Stimulated activated effector memory CD8-positive, alpha-beta T cell treated with anti-CD3 and anti-CD28 coated beads, Interleukin-12 subunit alpha, Interleukin-12 subunit beta, amount 100 ng/mL, for 72 hours (primary cell): ENCODE data around the gene SLC20A1.

Experiments used
- ATAC-seq: fragments of 150-1000 bp; cut with Tn5 transposase; 2 replicates; pipeline ENCODE4 v1.10.0; 2021
- DNase-seq, 2 donors: peaks; one replicate each; pipeline ENCODE4 v3.0.0; 2021 to 2022; ENCODE audit warnings: low spot score in 2 of 2
- H3K27ac Mint-ChIP-seq: one replicate; pipeline ENCODE4 v1.8.0; 2022; ENCODE audit warnings: mild to moderate bottlenecking, mixed read lengths
- H3K36me3 Mint-ChIP-seq: one replicate; pipeline ENCODE4 v1.8.0; 2022; ENCODE audit warnings: mild to moderate bottlenecking, mixed read lengths
- H3K4me1 Mint-ChIP-seq: one replicate; pipeline ENCODE4 v1.8.0; 2022; ENCODE audit warnings: mixed read lengths
- H3K4me3 Mint-ChIP-seq: one replicate; pipeline ENCODE4 v1.8.0; 2022; ENCODE audit warnings: mild to moderate bottlenecking, mixed read lengths
- H3K9me3 Mint-ChIP-seq: one replicate; pipeline ENCODE4 v1.8.0; 2022; ENCODE audit warnings: mixed read lengths

Gene SLC20A1

GRCh38 chr2:112679484-112679883 is 33.7 kb downstream of the SLC20A1 start:
- no peak overlapping the region for H3K4me3 Mint-ChIP-seq
- peaks cover 8% of the 10 kb centered on the region for H3K4me1 Mint-ChIP-seq
- no peak for DNase-seq
- H3K27ac Mint-ChIP-seq: no peak overlapping the region
- ATAC-seq: no peak
- H3K36me3 Mint-ChIP-seq: no peaks in the 10 kb centered on the region
- H3K9me3 Mint-ChIP-seq: no peaks in the 10 kb centered on the region

- Mint-ChIP-seq H3K9me3 (no peaks in the 10 kb centered on the region), H3K4me3 (no peak overlapping the region), H3K36me3 (no peaks in the 10 kb centered on the region), H3K27ac (no peak overlapping the region), H3K4me1 (peaks cover 16% of the 10 kb centered on the region)
- no peak for DNase-seq
- ATAC-seq: no peak
These were observed 34.9 kb downstream of the SLC20A1 start for GRCh38 chr2:112680666-112681101.

- Mint-ChIP-seq H3K27ac (no peak overlapping the region), H3K4me1 (peaks cover 16% of the 10 kb centered on the region), H3K4me3 (no peak overlapping the region), H3K9me3 (no peaks in the 10 kb centered on the region), H3K36me3 (no peaks in the 10 kb centered on the region)
- DNase-seq: no peak
- no peak for ATAC-seq
These were observed 36.4 kb downstream of the SLC20A1 start for GRCh38 chr2:112682101-112682500.

- DNase-seq (no peak), ATAC-seq (no peak)
- peaks cover 16% of the 10 kb centered on the region for H3K4me1 Mint-ChIP-seq
- H3K36me3 Mint-ChIP-seq: no peaks in the 10 kb centered on the region
- no peak overlapping the region for H3K4me3 Mint-ChIP-seq
- H3K27ac Mint-ChIP-seq: peak overlapping the region; percentile 64
- H3K9me3 Mint-ChIP-seq: no peaks in the 10 kb centered on the region
These were observed 38.0 kb downstream of the SLC20A1 start for GRCh38 chr2:112683550-112684414.

DNA sequence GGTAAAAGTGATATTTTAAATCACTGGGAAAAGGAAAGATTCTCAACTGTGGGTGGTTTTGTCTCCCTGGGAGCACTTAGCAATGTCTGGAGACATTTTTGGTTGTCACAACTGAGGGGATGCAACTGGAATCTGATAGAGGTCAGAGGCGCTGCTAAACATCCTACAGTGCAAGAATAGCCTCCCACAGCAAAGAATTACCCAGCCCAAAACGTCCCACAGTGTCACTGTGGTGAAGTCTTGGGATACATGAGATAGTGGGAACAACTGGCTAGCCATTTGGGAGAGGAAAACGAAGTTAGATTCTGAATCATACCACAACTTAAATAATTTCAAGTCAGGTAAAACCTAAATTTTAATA is 38.7 kb downstream of the SLC20A1 start:
- ATAC-seq (no peak), DNase-seq (no peak)
- Mint-ChIP-seq H3K4me3 (no peak overlapping the region), H3K36me3 (no peaks in the 10 kb centered on the region), H3K9me3 (no peaks in the 10 kb centered on the region), H3K27ac (no peak overlapping the region), H3K4me1 (peaks cover 16% of the 10 kb centered on the region)

- peak; percentile 31 for ATAC-seq
These were observed 39.6 kb downstream of the SLC20A1 start for GRCh38 chr2:112685271-112685884.

GRCh38 chr2:112686348-112687217 is 40.8 kb downstream of the SLC20A1 start:
- Mint-ChIP-seq H3K4me3 (no peak overlapping the region), H3K9me3 (no peaks in the 10 kb centered on the region), H3K27ac (no peak overlapping the region), H3K4me1 (peaks cover 27% of the 10 kb centered on the region), H3K36me3 (no peaks in the 10 kb centered on the region)
- ATAC-seq: no peak
- no peak for DNase-seq

More at GRCh38 chr2:112685271-112685884, 39.6 kb downstream of the SLC20A1 start:
- Mint-ChIP-seq H3K27ac (no peak overlapping the region), H3K36me3 (no peaks in the 10 kb centered on the region), H3K9me3 (no peaks in the 10 kb centered on the region), H3K4me1 (peaks cover 16% of the 10 kb centered on the region), H3K4me3 (no peak overlapping the region)
- no peak for DNase-seq

GRCh38 chr2:112687522-112687921 is 41.8 kb downstream of the SLC20A1 start:
- H3K27ac Mint-ChIP-seq: no peak overlapping the region

DNA sequence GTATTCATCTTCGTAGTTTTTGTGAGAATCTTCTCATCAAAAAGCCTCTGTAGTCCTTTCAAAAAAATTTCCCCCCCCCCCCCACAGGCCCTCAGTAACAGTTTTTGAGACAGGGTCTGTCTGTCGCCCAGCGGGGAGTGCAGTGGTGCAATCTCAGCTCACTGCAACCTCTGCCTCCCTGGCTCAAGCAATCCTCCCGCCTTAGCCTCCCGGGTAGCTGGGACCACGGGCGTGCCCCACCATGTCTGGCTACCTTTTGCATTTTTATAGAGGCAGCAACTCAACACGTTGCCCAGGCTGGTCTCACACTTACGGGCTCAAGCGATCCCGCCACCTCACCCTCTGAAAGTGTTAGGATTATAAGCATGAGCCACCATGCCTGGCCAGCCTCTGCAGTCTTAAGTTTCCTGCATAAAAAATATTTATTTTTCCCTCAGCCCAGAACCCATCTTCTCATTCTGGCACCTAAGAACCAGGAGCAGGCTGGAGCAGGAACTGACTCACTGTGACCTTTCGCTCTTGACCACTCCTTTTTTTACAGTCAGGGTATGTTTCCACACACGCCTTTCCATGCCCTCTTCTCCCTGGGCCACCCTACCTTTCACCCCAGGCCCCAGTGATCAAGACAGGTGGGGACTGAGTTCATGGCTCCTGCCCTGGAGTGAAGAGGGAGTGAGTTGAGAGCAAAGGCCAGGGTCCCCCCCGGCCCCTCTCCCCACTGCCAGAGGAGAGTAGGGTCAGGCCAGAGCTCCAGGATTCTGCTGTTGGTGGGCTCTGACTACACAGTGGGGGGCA is 42.5 kb downstream of the SLC20A1 start:
- DNase-seq: no peak
- Mint-ChIP-seq H3K9me3 (no peaks in the 10 kb centered on the region), H3K36me3 (peaks cover 8% of the 10 kb centered on the region), H3K27ac (no peak overlapping the region), H3K4me1 (peaks cover 44% of the 10 kb centered on the region), H3K4me3 (no peak overlapping the region)
- no peak for ATAC-seq

More at GRCh38 chr2:112687522-112687921, 41.8 kb downstream of the SLC20A1 start:
- ATAC-seq (no peak), DNase-seq (no peak)
- Mint-ChIP-seq H3K9me3 (no peaks in the 10 kb centered on the region), H3K4me3 (no peak overlapping the region), H3K36me3 (peaks cover under 1% of the 10 kb centered on the region), H3K4me1 (peaks cover 36% of the 10 kb centered on the region)

GRCh38 chr2:112690853-112691401 is 45.2 kb downstream of the SLC20A1 start:
- ATAC-seq: peak; percentile 71
- Mint-ChIP-seq H3K4me1 (peaks cover 34% of the 10 kb centered on the region), H3K27ac (peak overlapping the region; percentile 64), H3K36me3 (peaks cover 8% of the 10 kb centered on the region), H3K9me3 (no peaks in the 10 kb centered on the region), H3K4me3 (peak overlapping the region; percentile 66)
- DNase-seq: peak; percentile 51 to 81

DNA sequence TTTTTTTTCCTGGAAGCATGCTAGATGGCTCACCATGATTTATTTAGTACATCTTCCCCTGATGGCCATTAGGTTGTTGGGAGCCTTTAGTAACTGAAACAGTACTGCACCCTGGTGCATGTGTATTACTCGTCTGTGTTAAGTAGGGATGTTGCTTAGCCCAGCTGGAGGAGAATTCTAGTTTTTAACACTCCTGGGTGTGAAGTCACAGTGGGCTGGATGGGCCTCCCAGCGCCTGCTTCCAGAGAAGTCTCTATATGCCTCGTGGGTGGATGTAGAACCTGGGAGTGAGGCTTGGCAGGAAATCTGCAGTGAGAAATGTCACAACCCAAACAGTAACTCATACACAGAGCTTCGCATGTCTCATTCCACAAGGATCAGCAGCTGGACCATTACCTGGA is 46.1 kb downstream of the SLC20A1 start:
- ATAC-seq (no peak), DNase-seq (no peak)
- peaks cover 8% of the 10 kb centered on the region for H3K36me3 Mint-ChIP-seq
- H3K4me3 Mint-ChIP-seq: peak overlapping the region; percentile 66
- peaks cover 34% of the 10 kb centered on the region for H3K4me1 Mint-ChIP-seq
- H3K27ac Mint-ChIP-seq: peak overlapping the region; percentile 92
- no peaks in the 10 kb centered on the region for H3K9me3 Mint-ChIP-seq

DNA sequence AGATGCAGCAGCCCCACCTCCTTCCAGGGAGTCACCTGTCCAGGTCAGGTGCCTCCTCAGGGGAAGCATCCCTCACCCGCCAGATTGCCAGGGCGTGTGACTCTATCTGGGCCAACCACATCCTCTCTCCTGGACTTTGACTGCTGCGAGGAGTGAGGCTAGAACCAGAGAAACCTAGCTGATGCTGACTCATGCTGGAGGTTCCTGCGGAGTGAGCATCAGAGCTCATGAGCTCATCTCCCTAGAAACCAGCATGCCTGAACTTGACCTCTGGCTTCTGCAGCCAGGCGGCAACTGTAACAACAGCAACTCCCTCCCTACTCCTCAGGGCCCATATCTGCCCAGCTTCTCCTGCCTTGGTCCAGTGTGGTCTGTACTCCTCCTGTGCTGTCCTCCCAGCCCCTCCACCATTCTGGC is 46.8 kb downstream of the SLC20A1 start:
- H3K9me3 Mint-ChIP-seq: no peaks in the 10 kb centered on the region
- peak; percentile 95 for ATAC-seq
- peaks cover 34% of the 10 kb centered on the region for H3K4me1 Mint-ChIP-seq
- peak overlapping the region; percentile 92 for H3K27ac Mint-ChIP-seq
- DNase-seq: peak; percentile 49 to 79
- H3K36me3 Mint-ChIP-seq: peaks cover 8% of the 10 kb centered on the region
- H3K4me3 Mint-ChIP-seq: peak overlapping the region; percentile 66

DNA sequence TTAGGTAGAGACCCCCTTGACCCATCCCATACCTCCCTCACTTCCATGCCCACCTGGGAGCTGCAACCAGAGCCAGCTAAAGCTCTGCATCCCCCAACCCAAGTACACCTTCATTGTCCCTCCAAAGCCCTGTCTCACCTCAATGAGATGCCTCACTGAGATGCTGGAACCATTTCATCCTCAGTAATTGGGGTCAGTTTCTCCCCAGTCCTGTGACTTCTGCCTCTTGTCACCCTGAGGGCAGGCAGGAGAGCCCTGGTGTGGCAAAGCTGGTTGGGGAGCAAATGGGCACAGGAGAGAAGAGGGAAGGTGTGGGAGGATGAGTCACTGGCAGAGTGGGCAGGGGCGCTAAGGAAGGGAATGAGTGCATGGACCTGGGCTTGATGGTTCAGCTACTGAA is 47.2 kb downstream of the SLC20A1 start:
- H3K27ac Mint-ChIP-seq: peak overlapping the region; percentile 92
- peak overlapping the region; percentile 66 for H3K4me3 Mint-ChIP-seq

GRCh38 chr2:112693596-112693995 is 47.9 kb downstream of the SLC20A1 start:
- Mint-ChIP-seq H3K36me3 (peaks cover 8% of the 10 kb centered on the region), H3K4me1 (peaks cover 34% of the 10 kb centered on the region), H3K9me3 (no peaks in the 10 kb centered on the region), H3K4me3 (no peak overlapping the region), H3K27ac (peak overlapping the region; percentile 92)
- ATAC-seq: no peak
- no peak for DNase-seq

More for the DNA sequence above, 47.2 kb downstream of the SLC20A1 start:
- H3K36me3 Mint-ChIP-seq: peaks cover 8% of the 10 kb centered on the region
- peaks cover 34% of the 10 kb centered on the region for H3K4me1 Mint-ChIP-seq
- ATAC-seq: peak; percentile 70
- DNase-seq: peak; percentile 25 to 62
- no peaks in the 10 kb centered on the region for H3K9me3 Mint-ChIP-seq
